ENCODE measurements around the gene ANXA10.

DNA sequence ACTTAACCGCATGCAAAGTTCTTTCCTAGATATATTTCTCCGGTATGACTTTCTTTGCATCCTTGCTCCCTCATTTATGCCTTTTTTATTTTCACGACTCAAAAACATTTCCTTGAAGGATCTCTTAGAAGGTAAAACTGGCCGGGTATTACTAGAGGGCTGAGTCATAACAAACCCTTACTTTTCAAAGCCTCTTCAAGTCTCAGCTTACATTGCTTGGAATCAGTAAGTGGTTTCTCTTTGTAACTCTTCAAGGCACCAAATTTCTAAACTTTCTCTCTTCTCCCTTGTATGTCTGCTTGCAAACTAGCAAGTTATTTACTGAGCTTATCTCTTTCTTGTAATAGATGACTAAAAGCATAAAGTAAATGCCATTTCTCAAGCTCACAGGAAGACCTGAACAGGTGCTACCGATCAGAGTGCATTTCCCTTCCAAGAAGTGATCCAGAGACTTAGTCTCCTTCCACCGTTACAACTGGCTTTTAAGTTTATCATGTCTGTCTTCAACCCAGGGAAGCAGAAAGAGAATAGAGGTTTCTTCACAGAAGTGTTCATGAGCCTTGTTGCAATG is 75.5 kb downstream of the ANXA10 start:
- TF ChIP-seq, protein P1, sequence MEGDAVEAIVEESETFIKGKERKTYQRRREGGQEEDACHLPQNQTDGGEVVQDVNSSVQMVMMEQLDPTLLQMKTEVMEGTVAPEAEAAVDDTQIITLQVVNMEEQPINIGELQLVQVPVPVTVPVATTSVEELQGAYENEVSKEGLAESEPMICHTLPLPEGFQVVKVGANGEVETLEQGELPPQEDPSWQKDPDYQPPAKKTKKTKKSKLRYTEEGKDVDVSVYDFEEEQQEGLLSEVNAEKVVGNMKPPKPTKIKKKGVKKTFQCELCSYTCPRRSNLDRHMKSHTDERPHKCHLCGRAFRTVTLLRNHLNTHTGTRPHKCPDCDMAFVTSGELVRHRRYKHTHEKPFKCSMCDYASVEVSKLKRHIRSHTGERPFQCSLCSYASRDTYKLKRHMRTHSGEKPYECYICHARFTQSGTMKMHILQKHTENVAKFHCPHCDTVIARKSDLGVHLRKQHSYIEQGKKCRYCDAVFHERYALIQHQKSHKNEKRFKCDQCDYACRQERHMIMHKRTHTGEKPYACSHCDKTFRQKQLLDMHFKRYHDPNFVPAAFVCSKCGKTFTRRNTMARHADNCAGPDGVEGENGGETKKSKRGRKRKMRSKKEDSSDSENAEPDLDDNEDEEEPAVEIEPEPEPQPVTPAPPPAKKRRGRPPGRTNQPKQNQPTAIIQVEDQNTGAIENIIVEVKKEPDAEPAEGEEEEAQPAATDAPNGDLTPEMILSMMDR (IDR thresholded peaks at IDR 0.05): no peak
- TF ChIP-seq POLR2A (IDR thresholded peaks at IDR 0.05) (no peak), EP300 (IDR thresholded peaks at IDR 0.05) (no peak)
